HG03025 (cell line): ENCODE results near the gene RRP15.

Experiments
- ATAC-seq: cut with Tn5 transposase; IDR thresholded peaks from one replicate; pipeline ENCODE4 v1.9.1; 2021; ENCODE audit warnings: mild to moderate bottlenecking, moderate library complexity; ENCODE audit not compliant: unreplicated experiment, low FRiP score

RRP15 gene

GRCh38 chr1:218284917-218285635 lies at the start of gene RRP15:
Gene RRP15 (plus strand): TSS chr1:218285293. CDS start chr1:218285317, 24 bp downstream.
- peak; percentile 100 for ATAC-seq

GRCh38 chr1:218242171-218242570 lies 42.9 kb upstream of the RRP15 start:
- ATAC-seq, result no peak

GRCh38 chr1:218247339-218247738 lies 37.8 kb upstream of the RRP15 start:
- ATAC-seq, result no peak

- no peak for ATAC-seq
Measured at GRCh38 chr1:218249338-218250140, 35.6 kb upstream of the RRP15 start.

- ATAC-seq, result no peak
Measured at GRCh38 chr1:218250492-218250891, 34.6 kb upstream of the RRP15 start.

- ATAC-seq, result no peak
Measured at GRCh38 chr1:218254296-218254946, 30.7 kb upstream of the RRP15 start.

GRCh38 chr1:218255090-218255489 lies 30.0 kb upstream of the RRP15 start:
- ATAC-seq, result no peak

GRCh38 chr1:218257371-218257770 lies 27.7 kb upstream of the RRP15 start:
- no peak for ATAC-seq

- no peak for ATAC-seq
Measured at GRCh38 chr1:218257971-218258370, 27.1 kb upstream of the RRP15 start.

- ATAC-seq, result no peak
Measured at GRCh38 chr1:218259339-218259738, 25.8 kb upstream of the RRP15 start.

GRCh38 chr1:218259800-218260199 lies 25.3 kb upstream of the RRP15 start:
- ATAC-seq, result no peak

GRCh38 chr1:218262259-218262658 lies 22.8 kb upstream of the RRP15 start:
- ATAC-seq, result no peak

GRCh38 chr1:218266356-218266755 lies 18.7 kb upstream of the RRP15 start:
- ATAC-seq, result no peak

- no peak for ATAC-seq
Measured at GRCh38 chr1:218272366-218272765, 12.7 kb upstream of the RRP15 start.

- no peak for ATAC-seq
Measured at GRCh38 chr1:218273762-218274479, 11.2 kb upstream of the RRP15 start.

GRCh38 chr1:218274511-218274910 lies 10.6 kb upstream of the RRP15 start:
- no peak for ATAC-seq

- no peak for ATAC-seq
Measured at GRCh38 chr1:218275823-218276222, 9.3 kb upstream of the RRP15 start.

- no peak for ATAC-seq
Measured at GRCh38 chr1:218281285-218281684, 3.8 kb upstream of the RRP15 start.

- ATAC-seq, result no peak
Measured at GRCh38 chr1:218284377-218284916, 646 bp upstream of the RRP15 start.

- no peak for ATAC-seq
Measured at GRCh38 chr1:218292515-218292914, 7.4 kb downstream of the RRP15 start.
